Lower lobe of right lung (tissue), 2 donors: ENCODE results near the gene PAIP1. TPM values are rescaled to one million over a fixed set of nuclear protein-coding genes. Genes with fewer than 3 reads are reported as not detected.
A peak's percentile ranks its signal among the peaks of the same experiment; 100 is the strongest.
"Not testable (repeated sequence)": the region's sequence is repeated elsewhere in the genome, so short reads cannot be mapped to it uniquely, and the experiment has no call there.

Experiments used
- ATAC-seq, 2 donors: fragments of 200-7000 bp; cut with Tn5 transposase; one replicate each; pipeline ENCODE4 v1.9.1; 2020 to 2022; ENCODE audit warnings: mild to moderate bottlenecking in 2 of 2, moderate library complexity in 2 of 2
- DNase-seq: peaks from one replicate; pipeline ENCODE4 v3.0.0-alpha.2; 2020
- H3K27ac ChIP-seq: fragments of 200-600 bp; one replicate; pipeline ENCODE4 v1.8.0; 2022
- H3K27me3 ChIP-seq: fragments of 200-600 bp; one replicate; pipeline ENCODE4 v1.8.0; 2022; ENCODE audit warnings: low read depth
- H3K36me3 ChIP-seq: fragments of 200-600 bp; one replicate; pipeline ENCODE4 v1.8.0; 2022; ENCODE audit warnings: mild to moderate bottlenecking
- H3K4me1 ChIP-seq: fragments of 200-600 bp; one replicate; pipeline ENCODE4 v1.8.0; 2022
- H3K4me3 ChIP-seq: fragments of 200-600 bp; one replicate; pipeline ENCODE4 v1.8.0; 2022; ENCODE audit warnings: mild to moderate bottlenecking
- H3K9me3 ChIP-seq: fragments of 200-600 bp; one replicate; pipeline ENCODE4 v1.8.0; 2022
- CTCF ChIP-seq: fragments of 200-600 bp; IDR thresholded peaks from one replicate; pipeline ENCODE4 v1.8.0; 2022; ENCODE audit warnings: antibody characterized with exemption, mild to moderate bottlenecking
- intact Hi-C: fragments of 100-400 bp; cut with DNase I; formaldehyde crosslinking; loops from one replicate; pipeline ENCODE4 v1.11.0; 2022
- total RNA-seq: library from RNA; stranded (reverse); fragmentation: NEBNext Ultra II Directional; extraction: Animal tissue kit (Norgen Biotek cat#: 25700); gene quantifications from one replicate; pipeline ENCODE4 v1.2.1, GENCODE V29; 2021
- donor health status: DM: no; HTN: yes; CAD: no; lungs with severe emphysema.

The PAIP1 gene
- total RNA-seq, 1 donor from 2014 or later = 71.9 TPM

GRCh38 chr5:43567967-43568366 lies 11.1 kb upstream of the PAIP1 start:
- DNase-seq (no peak), ATAC-seq (no peak)
- intact Hi-C loops = no loop called here
- Histone ChIP-seq H3K4me3 (no peak overlapping the region), H3K27me3 (no peaks in the 10 kb centered on the region), H3K36me3 (no peaks in the 10 kb centered on the region), H3K4me1 (peaks cover 9% of the 10 kb centered on the region), H3K27ac (no peak overlapping the region), H3K9me3 (no peaks in the 10 kb centered on the region)
- no peak for TF ChIP-seq CTCF

- ATAC-seq = no peak
- H3K4me3 ChIP-seq = no peak overlapping the region
- intact Hi-C loops = no loop called here
Measured at GRCh38 chr5:43565043-43565442, 8.2 kb upstream of the PAIP1 start.

GRCh38 chr5:43564289-43564850 lies 7.5 kb upstream of the PAIP1 start:
- no peaks in the 10 kb centered on the region for H3K9me3 ChIP-seq
- ATAC-seq (no peak), DNase-seq (no peak)
- H3K27ac ChIP-seq = no peak overlapping the region
- no peaks in the 10 kb centered on the region for H3K4me1 ChIP-seq
- H3K36me3 ChIP-seq = no peaks in the 10 kb centered on the region
- no peak overlapping the region for H3K4me3 ChIP-seq
- intact Hi-C loops = no loop called here
- H3K27me3 ChIP-seq = no peaks in the 10 kb centered on the region
- no peak for TF ChIP-seq CTCF

More at GRCh38 chr5:43565043-43565442, 8.2 kb upstream of the PAIP1 start:
- no peak for DNase-seq
- no peaks in the 10 kb centered on the region for H3K9me3 ChIP-seq
- no peaks in the 10 kb centered on the region for H3K36me3 ChIP-seq
- no peak overlapping the region for H3K27ac ChIP-seq
- no peak for TF ChIP-seq CTCF
- no peaks in the 10 kb centered on the region for H3K4me1 ChIP-seq
- no peaks in the 10 kb centered on the region for H3K27me3 ChIP-seq

GRCh38 chr5:43563321-43563720 lies 6.4 kb upstream of the PAIP1 start:
- no peaks in the 10 kb centered on the region for H3K9me3 ChIP-seq
- no peak overlapping the region for H3K27ac ChIP-seq
- no peaks in the 10 kb centered on the region for H3K36me3 ChIP-seq
- DNase-seq (no peak), ATAC-seq (no peak)
- H3K4me3 ChIP-seq = no peak overlapping the region
- no peaks in the 10 kb centered on the region for H3K4me1 ChIP-seq
- no peak for TF ChIP-seq CTCF
- intact Hi-C loops = no loop called here
- H3K27me3 ChIP-seq = no peaks in the 10 kb centered on the region

- no peak overlapping the region for H3K4me3 ChIP-seq
- H3K4me1 ChIP-seq = no peaks in the 10 kb centered on the region
- no peak for TF ChIP-seq CTCF
- no peaks in the 10 kb centered on the region for H3K36me3 ChIP-seq
- intact Hi-C loops = no loop called here
- H3K27me3 ChIP-seq = no peaks in the 10 kb centered on the region
- no peak overlapping the region for H3K27ac ChIP-seq
- no peaks in the 10 kb centered on the region for H3K9me3 ChIP-seq
- no peak for ATAC-seq
- no peak for DNase-seq
Measured at GRCh38 chr5:43561356-43561755, 4.5 kb upstream of the PAIP1 start.

- Histone ChIP-seq H3K4me1 (peaks cover 8% of the 10 kb centered on the region), H3K27me3 (no peaks in the 10 kb centered on the region), H3K4me3 (no peak overlapping the region), H3K36me3 (peaks cover 1% of the 10 kb centered on the region), H3K27ac (no peak overlapping the region), H3K9me3 (no peaks in the 10 kb centered on the region)
- DNase-seq (no peak), ATAC-seq (no peak)
- no peak for TF ChIP-seq CTCF
- intact Hi-C loops = no loop called here
Measured at GRCh38 chr5:43560128-43560527, 3.3 kb upstream of the PAIP1 start.

- peak; percentile 96 to 97 for ATAC-seq
- Histone ChIP-seq H3K27ac (peak overlapping the region; percentile 95), H3K4me3 (peak overlapping the region; percentile 75), H3K4me1 (peaks cover 33% of the 10 kb centered on the region), H3K36me3 (peaks cover 33% of the 10 kb centered on the region)
- H3K9me3 ChIP-seq, intact Hi-C loops, H3K27me3 ChIP-seq, DNase-seq: not testable (repeated sequence)
Measured at GRCh38 chr5:43556607-43556856, 345 bp downstream of the PAIP1 start.
